D341Med (cell line): Measurements from ENCODE around the gene ZBTB17.
"Not testable (repeated sequence)": the region's sequence is repeated elsewhere in the genome, so short reads cannot be mapped to it uniquely, and the experiment has no call there.

ENCODE experiments used
- DNase-seq: peaks from one replicate; pipeline ENCODE4 v3.0.0; 2012; ENCODE audit warnings: low spot score

ZBTB17 gene

DNA sequence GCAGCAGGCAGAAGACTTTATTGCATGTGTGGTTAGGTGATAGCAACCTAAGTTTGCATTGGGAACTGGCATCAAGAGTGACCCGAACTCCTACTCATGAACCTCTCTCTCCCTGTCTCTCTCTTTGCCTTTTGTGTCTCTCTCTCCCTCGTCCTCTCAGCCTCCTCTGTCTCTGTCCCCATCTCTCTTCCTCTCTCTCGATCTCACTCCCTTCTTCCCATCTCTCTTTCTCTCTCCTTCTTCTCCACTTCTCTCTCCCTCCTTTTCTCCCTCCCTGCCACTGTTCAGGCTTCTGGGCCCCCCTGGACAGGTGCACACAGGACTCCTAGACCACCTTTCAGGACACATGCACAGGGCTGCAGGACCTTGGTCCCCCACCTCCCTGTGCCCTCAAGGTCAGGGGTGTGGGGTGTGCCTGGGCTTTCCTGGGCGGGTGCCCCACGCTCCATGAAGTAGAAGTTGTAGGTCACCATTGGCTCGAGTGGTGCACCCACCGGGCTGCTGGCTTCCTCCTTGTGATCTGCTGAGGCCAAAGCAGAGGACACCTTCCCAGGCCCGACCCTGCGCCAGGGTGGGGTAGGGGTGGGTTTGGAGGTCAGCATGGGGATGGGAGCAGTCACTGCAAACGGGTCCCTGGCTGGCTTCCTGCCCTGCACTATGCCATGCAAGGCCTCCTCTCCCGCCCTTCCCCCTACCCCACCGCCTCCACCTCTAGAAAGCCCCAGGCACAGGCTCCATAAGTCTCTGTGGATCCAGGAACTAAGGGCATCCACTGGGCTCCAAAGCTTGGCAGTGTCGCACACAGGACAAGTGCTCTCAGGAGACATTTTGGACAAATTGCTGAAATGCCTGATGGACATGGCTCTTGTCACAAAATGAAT is 13.2 kb upstream of the ZBTB17 start:
- DNase-seq = no peak

- DNase-seq = no peak
Observed at GRCh38 chr1:15985611-15986297, 9.9 kb upstream of the ZBTB17 start.

- DNase-seq = no peak
Observed at GRCh38 chr1:15983275-15983674, 7.4 kb upstream of the ZBTB17 start.

GRCh38 chr1:15981679-15982078 is 5.8 kb upstream of the ZBTB17 start:
- no peak for DNase-seq

DNA sequence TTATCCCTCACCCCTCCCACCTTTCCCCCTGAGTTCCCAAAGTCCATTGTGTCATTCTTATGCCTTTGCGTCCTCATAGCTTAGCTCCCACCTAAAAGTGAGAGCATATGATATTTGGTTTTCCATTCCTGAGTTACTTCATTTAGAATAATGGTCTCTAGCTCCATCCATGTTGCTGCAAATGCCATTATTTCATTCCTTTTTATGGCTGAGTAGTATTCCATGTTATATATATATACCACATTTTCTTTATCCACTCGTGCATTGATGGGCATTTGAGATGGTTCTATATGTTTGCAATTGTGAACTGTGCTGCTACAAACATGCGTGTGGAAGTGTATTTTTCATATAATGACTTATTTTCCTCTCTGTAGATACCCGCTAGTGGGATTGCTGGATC is 2.0 kb upstream of the ZBTB17 start:
- DNase-seq = not testable (repeated sequence)

- DNase-seq = peak; percentile 84
Observed at GRCh38 chr1:15975358-15975804, 520 bp downstream of the ZBTB17 start.

GRCh38 chr1:15974855-15975254 is 1.0 kb downstream of the ZBTB17 start:
- no peak for DNase-seq

GRCh38 chr1:15973772-15974171 is 2.1 kb downstream of the ZBTB17 start:
- DNase-seq = no peak

DNA sequence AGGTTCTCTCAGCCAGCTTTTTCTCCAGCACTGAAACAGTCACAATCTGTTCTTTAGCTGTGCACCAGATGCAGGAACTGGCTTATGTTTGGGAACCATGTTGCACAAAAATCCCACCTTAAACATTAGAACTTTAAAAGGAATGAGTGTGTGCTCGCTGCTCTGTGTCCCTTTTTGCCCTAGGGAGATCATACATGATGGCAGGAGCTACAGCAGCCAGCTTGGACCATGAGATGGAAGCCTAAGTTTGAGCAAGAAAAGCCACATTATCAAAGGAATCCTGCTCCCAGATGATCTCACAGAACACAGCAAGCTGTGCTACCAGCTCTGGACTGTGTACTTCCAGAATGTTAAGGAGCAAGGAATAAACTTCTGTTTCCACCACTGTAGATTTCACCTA is 3.5 kb downstream of the ZBTB17 start:
- no peak for DNase-seq

DNA sequence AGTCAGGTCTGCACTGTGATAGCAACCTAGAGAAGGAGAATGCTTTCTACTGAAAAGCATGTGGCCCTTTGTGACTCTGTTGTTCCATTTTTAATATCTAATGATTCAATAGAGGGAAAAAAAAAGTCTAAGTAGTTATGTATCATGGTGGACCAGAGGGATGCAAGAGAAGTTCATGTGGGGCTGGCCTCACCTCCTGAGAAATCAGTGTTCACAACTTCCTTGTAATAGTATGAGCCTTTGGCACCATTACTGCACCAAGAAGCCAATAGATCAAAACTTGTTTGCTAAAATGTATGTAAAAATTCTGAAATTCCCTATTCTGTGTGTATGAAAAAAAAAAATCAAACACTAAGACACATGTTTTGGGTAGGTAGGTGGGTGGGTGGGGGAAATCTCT is 5.0 kb downstream of the ZBTB17 start:
- DNase-seq = no peak

- DNase-seq = no peak
Observed at GRCh38 chr1:15969321-15969880, 6.5 kb downstream of the ZBTB17 start.

- no peak for DNase-seq
Observed at GRCh38 chr1:15968172-15968571, 7.7 kb downstream of the ZBTB17 start.

- no peak for DNase-seq
Observed at GRCh38 chr1:15966956-15967344, 9.0 kb downstream of the ZBTB17 start.

GRCh38 chr1:15966081-15966955 is 9.6 kb downstream of the ZBTB17 start:
- no peak for DNase-seq

- DNase-seq = no peak
Observed at GRCh38 chr1:15965228-15965767, 10.6 kb downstream of the ZBTB17 start.

DNA sequence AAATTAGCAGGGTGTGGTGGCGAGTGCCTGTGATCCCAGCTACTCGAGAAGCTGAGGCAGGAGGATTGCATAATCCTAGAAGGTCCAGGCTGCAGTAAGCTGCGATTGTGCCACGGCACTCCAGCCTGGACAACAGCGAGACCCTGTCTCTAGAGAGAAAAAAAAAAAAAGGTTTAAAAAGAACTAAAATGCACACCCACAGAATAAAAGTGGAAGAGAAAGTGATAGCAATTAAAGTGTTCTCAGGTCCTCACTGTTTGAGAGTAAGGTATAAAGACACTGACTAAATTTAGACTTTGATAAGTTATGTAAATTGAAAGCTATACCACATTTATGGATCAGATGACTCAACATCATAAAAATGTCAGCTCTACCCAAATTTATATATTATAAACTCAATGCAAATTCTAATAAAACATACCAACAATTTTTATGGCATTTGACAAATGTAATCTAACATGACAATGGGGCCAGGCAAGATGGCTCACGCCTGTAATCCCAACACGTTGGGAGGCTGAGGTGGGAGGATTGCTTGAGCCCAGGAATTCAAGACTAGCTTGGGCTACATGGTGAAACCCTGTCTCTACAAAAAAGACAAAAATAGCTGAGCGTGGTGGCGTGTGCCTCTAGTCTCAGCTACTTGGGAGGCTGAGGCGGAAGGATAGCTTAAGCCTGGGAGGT is 11.8 kb downstream of the ZBTB17 start:
- no peak for DNase-seq

DNA sequence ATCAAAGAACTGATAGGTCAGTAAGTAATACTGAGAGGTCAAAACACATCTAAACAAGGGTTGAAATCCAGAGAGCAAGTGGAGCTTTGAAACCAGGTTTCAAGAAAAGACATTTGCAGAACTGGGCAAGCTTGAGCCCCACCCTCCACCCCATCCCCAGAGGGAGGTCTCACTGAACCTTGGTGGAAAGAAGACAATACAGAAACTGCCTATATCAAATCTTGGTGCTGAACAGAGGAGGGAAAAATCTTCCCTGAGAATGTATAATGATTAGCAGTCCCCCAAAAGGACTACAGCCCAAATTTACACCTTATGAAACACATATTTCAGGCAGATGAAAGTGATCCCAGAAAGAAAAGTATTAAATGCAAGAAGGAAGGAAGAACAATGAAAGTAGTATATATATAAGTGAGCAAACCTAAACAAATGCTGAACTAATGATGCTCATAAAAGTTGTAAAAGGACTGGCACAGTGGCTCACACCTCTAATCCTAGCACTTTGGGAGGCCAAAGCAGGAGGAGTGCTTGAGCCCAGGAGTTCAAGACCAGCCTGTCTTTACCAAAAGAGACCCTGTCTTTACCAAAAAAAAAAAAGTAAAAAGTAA is 12.4 kb downstream of the ZBTB17 start:
- DNase-seq = no peak

GRCh38 chr1:15962671-15963362 is 13.1 kb downstream of the ZBTB17 start:
- no peak for DNase-seq

GRCh38 chr1:15962176-15962575 is 13.7 kb downstream of the ZBTB17 start:
- no peak for DNase-seq

DNA sequence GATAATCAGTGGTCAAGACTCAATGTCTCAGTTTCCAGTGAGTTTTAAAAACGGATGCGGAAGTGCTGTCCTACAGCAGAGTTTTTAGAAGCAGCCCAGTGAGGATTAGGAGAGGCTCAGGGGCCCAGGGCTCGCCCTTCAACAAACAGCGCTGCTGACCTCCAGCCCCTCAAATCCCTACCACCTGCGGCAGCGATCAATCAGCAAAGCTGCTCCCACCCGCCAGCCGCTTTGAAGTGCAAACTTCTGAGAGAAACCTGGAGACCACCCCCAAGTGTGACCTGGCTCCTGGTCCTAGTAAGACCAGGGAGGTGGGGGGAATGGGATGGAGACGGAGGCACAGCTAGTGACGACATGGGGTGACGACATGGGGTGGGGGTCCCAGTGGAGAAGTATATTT is 14.4 kb downstream of the ZBTB17 start:
- DNase-seq = no peak
